H1 (cell line): Measurements from ENCODE around the gene MYLK. TPM values are rescaled to one million over a fixed set of nuclear protein-coding genes. Genes with fewer than 3 reads are reported as not detected.

Source experiments
- CTCF ChIA-PET: fragments of 300-600 bp; sonication (Branson Sonifier 250); formaldehyde crosslinking; loops from one replicate; lab custom pipeline; 2021; ENCODE audit not compliant: partially characterized antibody; lab: Charles Lee
- POLR2A ChIA-PET: fragments of 300-600 bp; sonication (Branson Sonifier 250); formaldehyde crosslinking; loops from one replicate; lab custom pipeline; 2021; ENCODE audit warnings: inconsistent platforms; ENCODE audit not compliant: partially characterized antibody; lab: Charles Lee
- DNase-seq, 2 experiments: peaks; one replicate each; pipeline versions ENCODE4 v3.0.0 to v3.0.0-alpha.2; 2010 to 2022; ENCODE audit warnings: low spot score in 2 of 2, low read depth in 1 of 2, mixed read lengths in 1 of 2
- FAIRE-seq: peaks from 2 replicates; lab custom pipeline; 2011; peaks lifted over from hg19 to GRCh38; lab: Jason Lieb, UNC
- H2AFZ ChIP-seq: 2 replicates; pipeline ENCODE4 v1.8.1; 2012; ENCODE audit warnings: low read length, inconsistent platforms
- H2AK5ac ChIP-seq: 2 replicates; pipeline ENCODE4 v1.6.1; 2013; ENCODE audit warnings: low read depth, low read length
- H2BK120ac ChIP-seq: replicated peaks from 2 replicates; pipeline ENCODE3; 2013; ENCODE audit warnings: low read depth, low read length, inconsistent platforms
- H2BK12ac ChIP-seq: 2 replicates; pipeline ENCODE4 v1.6.1; 2013; ENCODE audit warnings: low read depth, low read length
- H2BK15ac ChIP-seq: 2 replicates; pipeline ENCODE4 v1.6.1; 2013; ENCODE audit warnings: low read length
- H2BK20ac ChIP-seq: 2 replicates; pipeline ENCODE4 v1.6.1; 2013; ENCODE audit warnings: low read length
- H2BK5ac ChIP-seq: 2 replicates; pipeline ENCODE4 v1.6.1; 2013; ENCODE audit warnings: low read depth, low read length
- H3K14ac ChIP-seq: 2 replicates; pipeline ENCODE4 v1.6.1; 2013; ENCODE audit warnings: inconsistent platforms; ENCODE audit not compliant: insufficient read length
- H3K18ac ChIP-seq: 2 replicates; pipeline ENCODE4 v1.6.1; 2013; ENCODE audit warnings: low read length; ENCODE audit errors: extremely low read depth
- H3K23ac ChIP-seq: 2 replicates; pipeline ENCODE4 v1.6.1; 2013; ENCODE audit warnings: inconsistent platforms; ENCODE audit not compliant: insufficient read length
- H3K23me2 ChIP-seq: 2 replicates; pipeline ENCODE4 v1.6.1; 2013; ENCODE audit warnings: low read depth, low read length
- H3K27ac ChIP-seq: 2 replicates; pipeline ENCODE4 v1.6.1; 2011; ENCODE audit warnings: low read depth, low read length, inconsistent platforms
- H3K27me3 ChIP-seq, 4 experiments: replicated peaks in 1 of 4; 1 replicate in 1 of 4; 2 replicates in 3 of 4; pipeline versions ENCODE4 v1.6.1 to v1.8.1; 2011 to 2013; ENCODE audit warnings: low read length in 3 of 4, mild to moderate bottlenecking in 3 of 4, inconsistent platforms in 2 of 4, mixed read lengths in 2 of 4, moderate library complexity in 1 of 4; ENCODE audit not compliant: control insufficient read depth in 3 of 4, insufficient read depth in 3 of 4; ENCODE audit errors: extremely low read depth in 1 of 4
- H3K36me3 ChIP-seq, 4 experiments: 2 replicates each; pipeline versions ENCODE4 v1.6.1 to v1.8.1; 2011 to 2013; ENCODE audit warnings: mild to moderate bottlenecking in 4 of 4, low read length in 3 of 4, moderate library complexity in 2 of 4, control low read depth in 1 of 4, inconsistent platforms in 1 of 4; ENCODE audit not compliant: insufficient read depth in 4 of 4, control insufficient read depth in 2 of 4
- H3K4ac ChIP-seq: replicated peaks from 2 replicates; pipeline ENCODE3; 2013; ENCODE audit warnings: low read length, low read depth, mixed read lengths, inconsistent platforms; ENCODE audit not compliant: insufficient read length
- H3K4me1 ChIP-seq, 4 experiments: replicated peaks in 1 of 4; 1 replicate in 1 of 4; 2 replicates in 3 of 4; pipeline versions ENCODE4 v1.6.1 to v1.8.1; 2011 to 2013; ENCODE audit warnings: low read length in 3 of 4, inconsistent platforms in 2 of 4, mixed read lengths in 1 of 4; ENCODE audit not compliant: insufficient read depth in 4 of 4, control insufficient read depth in 3 of 4
- H3K4me2 ChIP-seq, 2 experiments: 2 replicates each; pipeline versions ENCODE4 v1.6.1 to v1.8.1; 2011 to 2013; ENCODE audit warnings: low read depth in 2 of 2, low read length in 2 of 2, control low read depth in 1 of 2, inconsistent platforms in 1 of 2, mild to moderate bottlenecking in 1 of 2; ENCODE audit not compliant: insufficient read depth in 1 of 2
- H3K4me3 ChIP-seq, 4 experiments: fragments of 200-600, 300-600 bp in 1 of 4; sonication (generic), shearing (Covaris generic), sonication (Bioruptor Twin) in 1 of 4; 2 replicates each; pipeline versions ENCODE4 v1.5.1 to v1.8.1; 2011 to 2016; ENCODE audit warnings: low read length in 4 of 4, low read depth in 3 of 4, control low read depth in 2 of 4, inconsistent platforms in 2 of 4, mild to moderate bottlenecking in 2 of 4, mixed read lengths in 1 of 4, moderate library complexity in 1 of 4; ENCODE audit not compliant: insufficient read depth in 2 of 4; ENCODE audit errors: extremely low read depth in 1 of 4
- H3K56ac ChIP-seq: replicated peaks from 2 replicates; pipeline ENCODE3; 2013; ENCODE audit warnings: low read depth, mild to moderate bottlenecking, mixed read lengths, low read length, inconsistent platforms; ENCODE audit not compliant: insufficient read length
- H3K79me1 ChIP-seq: 2 replicates; pipeline ENCODE4 v1.6.1; 2013; ENCODE audit warnings: low read depth, low read length, control low read depth
- H3K79me2 ChIP-seq, 2 experiments: 2 replicates each; pipeline versions ENCODE4 v1.6.1 to v1.8.1; 2012 to 2013; ENCODE audit warnings: low read length in 2 of 2, mild to moderate bottlenecking in 2 of 2, inconsistent platforms in 1 of 2; ENCODE audit not compliant: insufficient read depth in 2 of 2, control insufficient read depth in 1 of 2
- H3K9ac ChIP-seq, 4 experiments: replicated peaks in 1 of 4; 1 replicate in 1 of 4; 2 replicates in 3 of 4; pipeline versions ENCODE4 v1.6.1 to v1.8.1; 2011 to 2013; ENCODE audit warnings: low read depth in 3 of 4, low read length in 3 of 4, control low read depth in 2 of 4, mild to moderate bottlenecking in 2 of 4, moderate library complexity in 2 of 4, inconsistent platforms in 1 of 4; ENCODE audit errors: extremely low read depth in 1 of 4
- H3K9me3 ChIP-seq, 2 experiments: 2 replicates each; pipeline versions ENCODE4 v1.6.1 to v1.8.1; 2012 to 2013; ENCODE audit warnings: mild to moderate bottlenecking in 2 of 2, moderate library complexity in 2 of 2, control low read depth in 1 of 2, inconsistent platforms in 1 of 2, low read depth in 1 of 2, low read length in 1 of 2, mixed read lengths in 1 of 2; ENCODE audit not compliant: insufficient read depth in 2 of 2
- H4K20me1 ChIP-seq, 2 experiments: replicated peaks in 1 of 2; 2 replicates each; pipeline versions ENCODE3 to v1.8.1; 2011 to 2013; ENCODE audit warnings: inconsistent platforms in 2 of 2, low read length in 2 of 2, mild to moderate bottlenecking in 1 of 2; ENCODE audit not compliant: insufficient read depth in 2 of 2, control insufficient read depth in 1 of 2
- H4K5ac ChIP-seq: 2 replicates; pipeline ENCODE4 v1.6.1; 2013; ENCODE audit warnings: low read length, low read depth, mixed read lengths, inconsistent platforms; ENCODE audit not compliant: insufficient read length
- H4K8ac ChIP-seq: 2 replicates; pipeline ENCODE4 v1.8.0; 2013; ENCODE audit warnings: mild to moderate bottlenecking, moderate library complexity, low read length, inconsistent platforms; ENCODE audit not compliant: insufficient read depth; ENCODE audit errors: extremely low read depth
- H4K91ac ChIP-seq: replicated peaks from 2 replicates; pipeline ENCODE3; 2013; ENCODE audit warnings: low read length, mixed read lengths, inconsistent platforms; ENCODE audit not compliant: insufficient read length
- polyA plus RNA-seq, 7 experiments: library from polyadenylated mRNA; depleted of rRNA in 3 of 7; stranded (reverse) in 5 of 7; unstranded in 2 of 7; fragments of >200 nt in 5 of 7; fragments of 200-250 nt in 2 of 7; gene quantifications; 1 replicate in 5 of 7; 2 replicates in 1 of 7; 4 replicates in 1 of 7; pipeline versions ENCODE4 v1.2.1 to v1.2.3, GENCODE V29; 2011 to 2013; ENCODE audit warnings: missing spikeins in 2 of 7, mixed read lengths in 2 of 7
- total RNA-seq: library from RNA; stranded (reverse); fragmentation: NEBNext Ultra II Directional; extraction: Animal tissue kit (Norgen Biotek cat#: 25700); gene quantifications from 2 replicates; pipeline ENCODE4 v1.2.1, GENCODE V29; 2021
- TF ChIP-seq, protein P1 (sequence below): fragments of 300-600 bp; sonication (generic); IDR thresholded peaks from 2 replicates; pipeline ENCODE4 v1.7.1; 2012; ENCODE audit warnings: low read length, moderate library complexity, mild to moderate bottlenecking, inconsistent platforms; ENCODE audit not compliant: insufficient replicate concordance

MYLK gene
- total and polyA plus RNA-seq, 2 of the 8 experiments (the other 6 are each of a cell fraction or from before 2014, with no cell fraction given): 11.6 to 21.3 TPM

DNA sequence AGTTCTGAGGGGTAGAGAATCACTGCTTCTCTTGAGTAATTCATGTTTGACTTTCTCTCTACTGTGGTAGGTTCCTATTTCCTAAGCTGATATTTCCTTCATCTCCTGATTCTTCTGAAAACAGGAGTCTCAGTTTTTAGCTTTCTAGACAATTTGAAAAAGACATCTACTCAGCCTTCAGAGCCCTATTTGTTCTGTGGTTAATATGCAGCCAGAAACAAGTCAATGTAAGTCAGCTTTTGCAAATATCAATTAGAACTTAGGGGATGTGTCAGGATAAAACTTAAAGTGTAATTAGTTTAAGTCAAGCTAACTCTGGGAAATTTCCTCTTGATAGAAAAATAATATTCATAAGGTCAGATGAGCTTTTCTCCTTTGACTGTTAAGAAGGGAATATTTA is 277.6 kb downstream of the MYLK start:
- H3K4me2 ChIP-seq: no peak overlapping the region
- no peak overlapping the region for H3K9ac ChIP-seq
- H3K18ac ChIP-seq: no peak overlapping the region
- POLR2A ChIA-PET: interaction anchor here (1.1 kb wide), 1 partner anchor 22 kb away, joined by 5 read pairs; no protein-coding TSS in a partner anchor
- no peak overlapping the region for H2BK20ac ChIP-seq
- no peaks in the 10 kb centered on the region for H3K79me2 ChIP-seq
- H3K4me1 ChIP-seq: peaks cover 0 to 4% (median 3%) of the 10 kb centered on the region in 4 experiments; a peak in 3 of 7 replicates
- no peak overlapping the region for H3K23ac ChIP-seq
- no peak overlapping the region for H4K8ac ChIP-seq
- H4K20me1 ChIP-seq: peaks cover 0 to 3% of the 10 kb centered on the region in 2 experiments
- H3K4me3 ChIP-seq: no peak overlapping the region
- no peak overlapping the region for H3K4ac ChIP-seq
- no peak overlapping the region for H2AFZ ChIP-seq
- H2AK5ac ChIP-seq: no peak overlapping the region
- no peak overlapping the region for H2BK12ac ChIP-seq
- DNase-seq (no peak), FAIRE-seq (no peak)
- H3K23me2 ChIP-seq: no peaks in the 10 kb centered on the region
- H2BK5ac ChIP-seq: no peak overlapping the region
- no peak overlapping the region for H3K27ac ChIP-seq
- H2BK120ac ChIP-seq: no peak overlapping the region
- H4K5ac ChIP-seq: no peak overlapping the region
- no peaks in the 10 kb centered on the region for H3K36me3 ChIP-seq
- H3K79me1 ChIP-seq: no peaks in the 10 kb centered on the region
- no peak overlapping the region for H3K14ac ChIP-seq
- no peak overlapping the region for H3K56ac ChIP-seq
- no peak overlapping the region for H2BK15ac ChIP-seq
- H3K27me3 ChIP-seq: no peaks in the 10 kb centered on the region
- CTCF ChIA-PET: interaction anchor here (0.6 to 2.6 kb wide), 3 partner anchors 12 to 72 kb away, joined by 3 to 10 read pairs (median 4); no protein-coding TSS in a partner anchor
- no peak overlapping the region for H4K91ac ChIP-seq
- H3K9me3 ChIP-seq: no peaks in the 10 kb centered on the region
- TF ChIP-seq, protein P1, sequence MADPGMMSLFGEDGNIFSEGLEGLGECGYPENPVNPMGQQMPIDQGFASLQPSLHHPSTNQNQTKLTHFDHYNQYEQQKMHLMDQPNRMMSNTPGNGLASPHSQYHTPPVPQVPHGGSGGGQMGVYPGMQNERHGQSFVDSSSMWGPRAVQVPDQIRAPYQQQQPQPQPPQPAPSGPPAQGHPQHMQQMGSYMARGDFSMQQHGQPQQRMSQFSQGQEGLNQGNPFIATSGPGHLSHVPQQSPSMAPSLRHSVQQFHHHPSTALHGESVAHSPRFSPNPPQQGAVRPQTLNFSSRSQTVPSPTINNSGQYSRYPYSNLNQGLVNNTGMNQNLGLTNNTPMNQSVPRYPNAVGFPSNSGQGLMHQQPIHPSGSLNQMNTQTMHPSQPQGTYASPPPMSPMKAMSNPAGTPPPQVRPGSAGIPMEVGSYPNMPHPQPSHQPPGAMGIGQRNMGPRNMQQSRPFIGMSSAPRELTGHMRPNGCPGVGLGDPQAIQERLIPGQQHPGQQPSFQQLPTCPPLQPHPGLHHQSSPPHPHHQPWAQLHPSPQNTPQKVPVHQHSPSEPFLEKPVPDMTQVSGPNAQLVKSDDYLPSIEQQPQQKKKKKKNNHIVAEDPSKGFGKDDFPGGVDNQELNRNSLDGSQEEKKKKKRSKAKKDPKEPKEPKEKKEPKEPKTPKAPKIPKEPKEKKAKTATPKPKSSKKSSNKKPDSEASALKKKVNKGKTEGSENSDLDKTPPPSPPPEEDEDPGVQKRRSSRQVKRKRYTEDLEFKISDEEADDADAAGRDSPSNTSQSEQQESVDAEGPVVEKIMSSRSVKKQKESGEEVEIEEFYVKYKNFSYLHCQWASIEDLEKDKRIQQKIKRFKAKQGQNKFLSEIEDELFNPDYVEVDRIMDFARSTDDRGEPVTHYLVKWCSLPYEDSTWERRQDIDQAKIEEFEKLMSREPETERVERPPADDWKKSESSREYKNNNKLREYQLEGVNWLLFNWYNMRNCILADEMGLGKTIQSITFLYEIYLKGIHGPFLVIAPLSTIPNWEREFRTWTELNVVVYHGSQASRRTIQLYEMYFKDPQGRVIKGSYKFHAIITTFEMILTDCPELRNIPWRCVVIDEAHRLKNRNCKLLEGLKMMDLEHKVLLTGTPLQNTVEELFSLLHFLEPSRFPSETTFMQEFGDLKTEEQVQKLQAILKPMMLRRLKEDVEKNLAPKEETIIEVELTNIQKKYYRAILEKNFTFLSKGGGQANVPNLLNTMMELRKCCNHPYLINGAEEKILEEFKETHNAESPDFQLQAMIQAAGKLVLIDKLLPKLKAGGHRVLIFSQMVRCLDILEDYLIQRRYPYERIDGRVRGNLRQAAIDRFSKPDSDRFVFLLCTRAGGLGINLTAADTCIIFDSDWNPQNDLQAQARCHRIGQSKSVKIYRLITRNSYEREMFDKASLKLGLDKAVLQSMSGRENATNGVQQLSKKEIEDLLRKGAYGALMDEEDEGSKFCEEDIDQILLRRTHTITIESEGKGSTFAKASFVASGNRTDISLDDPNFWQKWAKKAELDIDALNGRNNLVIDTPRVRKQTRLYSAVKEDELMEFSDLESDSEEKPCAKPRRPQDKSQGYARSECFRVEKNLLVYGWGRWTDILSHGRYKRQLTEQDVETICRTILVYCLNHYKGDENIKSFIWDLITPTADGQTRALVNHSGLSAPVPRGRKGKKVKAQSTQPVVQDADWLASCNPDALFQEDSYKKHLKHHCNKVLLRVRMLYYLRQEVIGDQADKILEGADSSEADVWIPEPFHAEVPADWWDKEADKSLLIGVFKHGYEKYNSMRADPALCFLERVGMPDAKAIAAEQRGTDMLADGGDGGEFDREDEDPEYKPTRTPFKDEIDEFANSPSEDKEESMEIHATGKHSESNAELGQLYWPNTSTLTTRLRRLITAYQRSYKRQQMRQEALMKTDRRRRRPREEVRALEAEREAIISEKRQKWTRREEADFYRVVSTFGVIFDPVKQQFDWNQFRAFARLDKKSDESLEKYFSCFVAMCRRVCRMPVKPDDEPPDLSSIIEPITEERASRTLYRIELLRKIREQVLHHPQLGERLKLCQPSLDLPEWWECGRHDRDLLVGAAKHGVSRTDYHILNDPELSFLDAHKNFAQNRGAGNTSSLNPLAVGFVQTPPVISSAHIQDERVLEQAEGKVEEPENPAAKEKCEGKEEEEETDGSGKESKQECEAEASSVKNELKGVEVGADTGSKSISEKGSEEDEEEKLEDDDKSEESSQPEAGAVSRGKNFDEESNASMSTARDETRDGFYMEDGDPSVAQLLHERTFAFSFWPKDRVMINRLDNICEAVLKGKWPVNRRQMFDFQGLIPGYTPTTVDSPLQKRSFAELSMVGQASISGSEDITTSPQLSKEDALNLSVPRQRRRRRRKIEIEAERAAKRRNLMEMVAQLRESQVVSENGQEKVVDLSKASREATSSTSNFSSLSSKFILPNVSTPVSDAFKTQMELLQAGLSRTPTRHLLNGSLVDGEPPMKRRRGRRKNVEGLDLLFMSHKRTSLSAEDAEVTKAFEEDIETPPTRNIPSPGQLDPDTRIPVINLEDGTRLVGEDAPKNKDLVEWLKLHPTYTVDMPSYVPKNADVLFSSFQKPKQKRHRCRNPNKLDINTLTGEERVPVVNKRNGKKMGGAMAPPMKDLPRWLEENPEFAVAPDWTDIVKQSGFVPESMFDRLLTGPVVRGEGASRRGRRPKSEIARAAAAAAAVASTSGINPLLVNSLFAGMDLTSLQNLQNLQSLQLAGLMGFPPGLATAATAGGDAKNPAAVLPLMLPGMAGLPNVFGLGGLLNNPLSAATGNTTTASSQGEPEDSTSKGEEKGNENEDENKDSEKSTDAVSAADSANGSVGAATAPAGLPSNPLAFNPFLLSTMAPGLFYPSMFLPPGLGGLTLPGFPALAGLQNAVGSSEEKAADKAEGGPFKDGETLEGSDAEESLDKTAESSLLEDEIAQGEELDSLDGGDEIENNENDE: no peak
